ENCODE results near the gene NDFIP1. TPM values are rescaled to one million over a fixed set of nuclear protein-coding genes. Genes with fewer than 3 reads are reported as not detected.
"Not testable (repeated sequence)": the region's sequence is repeated elsewhere in the genome, so short reads cannot be mapped to it uniquely, and the experiment has no call there.

NDFIP1 gene
- total RNA-seq, 1 donor from 2014 or later: 16.8 TPM

DNA sequence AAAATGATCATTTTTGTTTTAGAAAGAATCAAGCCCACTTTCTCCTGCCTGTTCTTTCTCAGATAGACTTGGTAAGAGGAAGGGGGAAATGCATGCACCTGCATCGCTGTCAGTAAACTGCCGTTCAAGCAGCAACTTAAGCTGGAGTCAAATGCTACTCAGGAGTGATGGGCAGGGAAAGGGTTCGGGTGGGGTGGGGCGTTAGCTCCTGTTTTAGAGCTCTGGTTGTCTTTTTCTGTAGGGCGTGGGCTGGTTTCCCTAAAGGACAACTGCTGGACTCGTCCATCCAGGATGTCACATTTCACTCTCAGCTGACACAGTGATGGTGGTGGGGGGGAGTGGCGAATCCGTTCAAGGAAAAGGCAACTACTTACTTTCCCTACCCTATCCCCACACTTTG is 75.0 kb downstream of the NDFIP1 start:
- no peak for DNase-seq (ENCODE audit: low read depth)
- FAIRE-seq: no peak
- H3K4me3 ChIP-seq (ENCODE audit: low read depth, low read length): no peak overlapping the region
- TF ChIP-seq, protein P1, sequence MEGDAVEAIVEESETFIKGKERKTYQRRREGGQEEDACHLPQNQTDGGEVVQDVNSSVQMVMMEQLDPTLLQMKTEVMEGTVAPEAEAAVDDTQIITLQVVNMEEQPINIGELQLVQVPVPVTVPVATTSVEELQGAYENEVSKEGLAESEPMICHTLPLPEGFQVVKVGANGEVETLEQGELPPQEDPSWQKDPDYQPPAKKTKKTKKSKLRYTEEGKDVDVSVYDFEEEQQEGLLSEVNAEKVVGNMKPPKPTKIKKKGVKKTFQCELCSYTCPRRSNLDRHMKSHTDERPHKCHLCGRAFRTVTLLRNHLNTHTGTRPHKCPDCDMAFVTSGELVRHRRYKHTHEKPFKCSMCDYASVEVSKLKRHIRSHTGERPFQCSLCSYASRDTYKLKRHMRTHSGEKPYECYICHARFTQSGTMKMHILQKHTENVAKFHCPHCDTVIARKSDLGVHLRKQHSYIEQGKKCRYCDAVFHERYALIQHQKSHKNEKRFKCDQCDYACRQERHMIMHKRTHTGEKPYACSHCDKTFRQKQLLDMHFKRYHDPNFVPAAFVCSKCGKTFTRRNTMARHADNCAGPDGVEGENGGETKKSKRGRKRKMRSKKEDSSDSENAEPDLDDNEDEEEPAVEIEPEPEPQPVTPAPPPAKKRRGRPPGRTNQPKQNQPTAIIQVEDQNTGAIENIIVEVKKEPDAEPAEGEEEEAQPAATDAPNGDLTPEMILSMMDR (IDR thresholded peaks at IDR 0.05; ENCODE audit: insufficient read depth, low read length, severe bottlenecking): no peak
- H3K36me3 ChIP-seq (ENCODE audit: control insufficient read depth, insufficient read depth, low read length): no peaks in the 10 kb centered on the region
- H3K27me3 ChIP-seq (ENCODE audit: control insufficient read depth, insufficient read depth, low read length): no peaks in the 10 kb centered on the region

DNA sequence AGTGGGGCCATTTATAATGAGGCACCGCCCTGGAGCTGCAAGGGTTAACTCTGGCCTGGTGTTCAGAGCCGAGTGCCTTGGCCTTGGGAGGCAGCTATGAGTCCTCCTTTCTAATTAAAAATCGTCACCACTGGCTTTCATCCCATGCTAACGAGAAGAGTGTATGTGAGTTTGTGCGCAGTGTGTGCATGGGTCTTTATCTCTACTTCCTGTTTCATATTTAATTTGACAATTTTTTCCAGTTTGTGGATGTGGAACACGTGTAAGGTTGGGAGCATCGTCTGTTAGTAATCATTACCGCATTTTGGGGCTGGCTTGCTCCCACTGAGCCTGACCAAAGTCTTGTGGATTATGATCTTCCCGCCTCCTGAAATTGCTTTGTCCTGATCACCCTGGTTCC is 76.4 kb downstream of the NDFIP1 start:
- no peak for DNase-seq (ENCODE audit: low read depth)
- TF ChIP-seq, protein P1 (IDR thresholded peaks at IDR 0.05; ENCODE audit: insufficient read depth, low read length, severe bottlenecking): no peak

DNA sequence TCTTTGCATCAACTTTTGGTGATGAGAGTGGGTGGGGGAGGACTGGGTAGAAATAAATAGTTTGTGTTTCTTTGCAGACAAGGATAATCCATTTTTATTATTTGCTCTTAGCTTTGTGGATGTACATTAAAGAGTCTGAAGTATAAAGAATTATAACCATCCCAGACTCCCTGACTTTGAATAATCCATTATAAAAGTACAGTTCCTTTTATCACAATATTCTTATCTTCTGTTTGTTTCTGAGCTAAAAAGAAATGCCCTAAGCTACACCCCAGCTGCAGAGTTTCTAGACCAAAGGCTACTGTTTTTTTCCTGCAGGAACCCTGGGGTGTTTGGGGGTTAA is 77.9 kb downstream of the NDFIP1 start:
- no peak overlapping the region for H3K4me3 ChIP-seq (ENCODE audit: low read depth, low read length)
- FAIRE-seq: no peak
- no peaks in the 10 kb centered on the region for H3K36me3 ChIP-seq (ENCODE audit: control insufficient read depth, insufficient read depth, low read length)
- H3K27me3 ChIP-seq (ENCODE audit: control insufficient read depth, insufficient read depth, low read length): no peaks in the 10 kb centered on the region
- TF ChIP-seq, protein P1 (IDR thresholded peaks at IDR 0.05; ENCODE audit: insufficient read depth, low read length, severe bottlenecking): no peak
- no peak for DNase-seq (ENCODE audit: low read depth)

More for the DNA sequence above, 76.4 kb downstream of the NDFIP1 start:
- FAIRE-seq: no peak
- Histone ChIP-seq H3K36me3 (ENCODE audit: control insufficient read depth, insufficient read depth, low read length) (no peaks in the 10 kb centered on the region), H3K27me3 (ENCODE audit: control insufficient read depth, insufficient read depth, low read length) (no peaks in the 10 kb centered on the region), H3K4me3 (ENCODE audit: low read depth, low read length) (no peak overlapping the region)

DNA sequence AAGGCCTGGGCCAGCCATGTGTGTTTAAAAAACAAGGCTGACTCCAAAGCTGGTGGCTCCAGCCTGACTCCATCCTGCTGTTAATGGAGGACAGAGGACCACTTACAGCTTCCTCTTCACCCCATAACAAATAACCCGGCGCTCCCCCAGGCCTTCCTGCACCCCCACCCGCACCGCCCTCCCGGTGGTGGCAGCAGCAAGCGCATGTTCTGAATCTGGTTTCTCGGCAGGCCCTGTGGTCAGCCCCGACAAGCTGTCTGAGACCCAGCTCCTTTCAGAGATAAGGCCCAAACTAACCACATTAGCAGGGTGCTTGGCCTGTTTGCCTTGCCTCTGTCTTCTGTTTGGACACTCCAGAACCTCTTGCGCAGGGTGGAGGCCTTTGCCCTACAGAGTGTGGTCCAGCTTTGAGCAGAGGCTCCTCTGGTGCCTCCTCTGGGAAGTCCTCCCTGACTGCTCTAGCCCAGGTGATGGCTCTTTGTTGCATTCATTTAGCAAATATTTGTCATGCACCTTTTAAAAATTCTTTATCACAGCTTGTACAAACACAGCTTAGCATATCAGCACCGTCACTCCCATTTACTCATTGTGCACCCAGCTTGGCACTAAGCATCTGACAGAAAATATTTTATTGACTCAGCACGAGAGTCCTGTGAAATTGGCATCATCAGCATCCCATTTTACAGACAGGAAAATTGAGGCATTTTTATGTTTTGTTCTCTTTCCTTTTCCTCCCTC is 78.4 kb downstream of the NDFIP1 start:
- no peaks in the 10 kb centered on the region for H3K36me3 ChIP-seq (ENCODE audit: control insufficient read depth, insufficient read depth, low read length)
- DNase-seq (ENCODE audit: low read depth) (no peak), FAIRE-seq (no peak)
- no peaks in the 10 kb centered on the region for H3K27me3 ChIP-seq (ENCODE audit: control insufficient read depth, insufficient read depth, low read length)
- TF ChIP-seq, protein P1 (IDR thresholded peaks at IDR 0.05; ENCODE audit: insufficient read depth, low read length, severe bottlenecking): no peak
- H3K4me3 ChIP-seq (ENCODE audit: low read depth, low read length): no peak overlapping the region

DNA sequence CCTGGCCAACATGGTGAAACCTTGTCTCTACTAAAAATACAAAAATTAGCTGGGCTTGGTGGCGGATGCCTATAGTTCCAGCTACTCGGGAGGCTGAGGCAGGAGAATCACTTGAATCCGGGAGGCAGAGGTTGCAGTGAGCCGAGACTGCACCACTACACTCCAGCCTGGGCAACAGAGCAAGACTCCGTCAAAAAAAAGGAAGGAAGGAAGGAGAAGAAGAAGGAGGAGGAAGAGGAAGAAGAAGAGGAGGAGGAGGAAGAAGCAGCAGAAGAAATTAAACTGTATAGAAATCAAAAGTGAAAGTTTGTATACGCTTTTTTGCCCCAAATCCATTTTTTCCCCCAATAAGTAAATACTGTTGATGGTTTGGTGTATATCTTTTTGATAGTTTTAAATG is 80.1 kb downstream of the NDFIP1 start:
- not testable (repeated sequence) for H3K4me3 ChIP-seq (ENCODE audit: low read depth, low read length); FAIRE-seq; DNase-seq (ENCODE audit: low read depth); H3K36me3 ChIP-seq (ENCODE audit: control insufficient read depth, insufficient read depth, low read length); H3K27me3 ChIP-seq (ENCODE audit: control insufficient read depth, insufficient read depth, low read length)

DNA sequence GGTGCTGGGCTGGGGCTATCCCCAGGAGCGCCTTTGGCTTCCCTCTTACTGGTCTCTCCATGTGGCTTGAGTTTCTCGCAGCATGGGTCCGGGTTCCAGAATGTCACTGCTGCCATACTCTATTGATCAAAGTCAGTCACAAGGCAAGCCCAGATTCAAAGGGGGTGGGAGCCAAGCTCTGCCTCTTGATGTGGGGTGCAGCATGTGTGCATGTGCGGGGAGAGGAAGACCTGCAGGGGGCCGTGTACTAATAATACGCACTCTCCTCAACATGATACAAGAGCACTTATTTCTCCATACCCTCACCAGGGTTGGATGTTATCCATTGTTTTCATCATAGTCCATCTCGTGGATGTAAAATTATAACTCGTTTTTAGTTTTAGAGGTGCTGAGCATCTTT is 81.2 kb downstream of the NDFIP1 start:
- Histone ChIP-seq H3K36me3 (ENCODE audit: control insufficient read depth, insufficient read depth, low read length) (no peaks in the 10 kb centered on the region), H3K4me3 (ENCODE audit: low read depth, low read length) (no peak overlapping the region), H3K27me3 (ENCODE audit: control insufficient read depth, insufficient read depth, low read length) (no peaks in the 10 kb centered on the region)
- FAIRE-seq (no peak), DNase-seq (ENCODE audit: low read depth) (no peak)
- TF ChIP-seq, protein P1 (IDR thresholded peaks at IDR 0.05; ENCODE audit: insufficient read depth, low read length, severe bottlenecking): no peak

Data from bronchial epithelial cell (primary cell).